NCI-H1417 treated with DMSO at 0.1 percent for 48 hours (cell line): ENCODE results near the gene TERT.

Experiments used
- DNase-seq: peaks from one replicate; lab custom pipeline; 2025; lab: John Stamatoyannopoulos, UW

The TERT gene

DNA sequence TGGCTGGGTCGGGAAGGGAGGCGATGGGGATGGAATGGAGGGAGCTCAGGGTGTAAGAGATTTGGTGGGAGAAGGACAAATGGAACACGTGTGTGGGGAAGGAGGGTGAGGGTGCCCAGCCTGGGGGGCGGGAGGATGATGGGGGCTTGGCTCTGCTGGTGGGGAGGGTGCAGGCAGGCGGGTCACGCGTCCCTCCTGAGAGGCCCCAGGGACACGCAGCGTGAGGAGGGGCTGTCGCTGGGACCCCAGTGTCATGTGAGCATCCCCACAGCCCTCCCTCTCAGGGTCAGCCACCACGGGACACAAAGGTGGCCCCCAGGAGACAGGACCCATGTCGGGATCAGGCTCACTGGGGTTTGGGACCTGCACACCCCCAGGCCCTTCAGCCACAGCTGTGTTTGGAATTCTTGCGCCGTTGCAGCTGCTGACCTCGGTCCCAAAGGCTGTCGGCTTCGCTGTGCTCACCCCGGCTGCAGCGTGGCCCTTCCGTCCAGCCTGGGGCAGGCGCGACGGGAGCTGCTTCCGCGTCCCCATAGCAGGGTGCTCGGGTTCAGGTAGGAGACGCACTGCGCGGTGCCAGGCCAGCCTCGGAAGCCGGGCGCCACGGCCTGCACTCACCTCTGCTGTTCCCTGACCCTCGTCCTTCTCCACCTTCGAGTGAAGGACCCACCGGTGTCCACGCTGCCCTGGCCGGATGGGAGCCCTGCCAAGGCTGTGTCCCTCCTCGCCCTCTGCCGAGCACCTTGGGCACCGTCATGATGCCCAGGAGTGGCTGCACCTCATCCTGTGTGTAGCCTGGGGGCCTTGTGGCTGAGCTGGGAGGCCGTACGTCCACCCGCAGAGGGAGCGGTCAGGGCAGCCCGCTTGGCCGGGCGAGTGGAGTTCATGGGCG is 88.1 kb downstream of the TERT start:
- DNase-seq = no peak

- no peak for DNase-seq
Observed at GRCh38 chr5:1205255-1206180, 89.3 kb downstream of the TERT start.

DNA sequence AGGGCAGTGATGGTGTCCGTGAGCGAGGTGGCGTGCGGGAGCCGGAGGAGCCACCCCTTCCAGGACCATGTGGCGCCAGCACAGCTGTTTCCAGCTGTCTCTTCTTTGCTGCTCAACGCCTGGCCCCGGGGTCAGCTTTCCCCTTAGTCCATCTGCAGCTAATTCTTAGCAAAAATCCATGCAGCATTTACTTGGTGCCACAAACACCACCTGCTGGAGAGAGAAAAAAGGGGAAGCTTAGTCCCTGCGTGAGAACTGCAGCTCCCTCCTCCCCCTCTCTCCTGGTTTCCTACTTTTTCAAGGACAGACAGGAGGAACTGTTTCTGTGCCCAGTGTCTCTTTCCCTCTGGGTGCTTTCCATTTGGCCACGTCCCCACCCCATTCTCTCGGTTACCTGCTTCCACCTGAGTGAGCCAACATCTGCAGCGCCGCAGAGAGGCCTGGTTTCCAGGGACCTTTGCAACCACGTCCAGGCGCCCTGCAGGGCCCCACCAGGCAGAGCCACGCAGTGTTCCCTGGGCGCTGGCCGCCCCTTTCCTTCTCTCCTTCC is 90.1 kb downstream of the TERT start:
- DNase-seq = no peak

GRCh38 chr5:1203968-1204692 is 90.7 kb downstream of the TERT start:
- no peak for DNase-seq

DNA sequence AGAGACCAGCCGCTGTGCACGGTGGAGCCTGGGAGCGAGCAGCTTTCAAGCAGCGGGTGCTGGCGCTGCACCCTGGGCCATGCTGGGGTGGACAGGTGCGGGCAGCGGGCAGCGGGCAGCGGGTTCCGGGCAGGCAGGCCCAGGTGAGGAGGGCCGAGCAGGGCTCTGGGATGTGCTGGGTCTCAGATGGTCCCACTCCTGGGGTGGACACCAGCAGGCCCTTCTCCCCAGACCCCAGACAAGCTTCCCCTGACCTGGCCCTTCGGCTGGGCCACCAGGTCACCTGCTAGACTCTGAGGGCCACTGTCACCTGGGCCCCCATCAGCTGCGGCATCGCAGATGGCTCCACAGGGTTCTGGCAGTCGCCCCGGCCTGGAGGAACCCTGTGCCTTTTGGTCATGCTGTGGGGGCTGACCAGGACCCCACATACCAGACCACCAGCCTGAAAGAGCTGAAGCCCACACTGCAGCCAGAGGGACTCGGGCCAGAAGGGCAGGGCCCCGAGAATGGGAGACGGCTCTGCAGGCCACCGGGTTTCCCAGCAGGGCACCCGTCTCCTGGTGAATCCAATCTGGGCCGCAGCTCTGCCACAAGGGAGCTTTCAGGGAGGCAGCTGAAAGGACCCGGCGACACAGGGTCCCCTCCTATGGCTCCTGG is 91.4 kb downstream of the TERT start:
- DNase-seq = no peak
